A549 (cell line): Measurements from ENCODE around the gene DPY30. TPM values are rescaled to one million over a fixed set of nuclear protein-coding genes. Genes with fewer than 3 reads are reported as not detected.

Source experiments
- ATAC-seq, 2 experiments: fragments of 200-7000 bp in 1 of 2; fragments of >200 bp in 1 of 2; cut with Nextera tagmentation in 1 of 2; cut with Tn5 transposase in 1 of 2; 3 replicates each; pipeline versions ENCODE4 v1.8.0 to v1.9.1; 2018 to 2020; ENCODE audit warnings: mild to moderate bottlenecking in 1 of 2, moderate library complexity in 1 of 2
- CTCF ChIA-PET: fragments of 300-600 bp; sonication (Branson Sonifier 250); formaldehyde crosslinking; extraction: SDS; loops from one replicate; lab custom pipeline; 2021; ENCODE audit warnings: antibody characterized with exemption, inconsistent platforms; lab: Yijun Ruan, JAX
- POLR2A ChIA-PET: fragments of 350-600 bp; formaldehyde crosslinking; extraction: SDS; loops from one replicate; lab custom pipeline; 2021; ENCODE audit warnings: antibody characterized with exemption, inconsistent platforms; lab: Yijun Ruan, JAX
- DNase-seq, 2 experiments: peaks; one replicate each; pipeline versions ENCODE4 v3.0.0 to v3.0.0-alpha.2; 2011 to 2016; ENCODE audit warnings: low read depth in 1 of 2, low spot score in 1 of 2
- FAIRE-seq: peaks from 2 replicates; lab custom pipeline; 2011; peaks lifted over from hg19 to GRCh38; lab: Jason Lieb, UNC
- H3K27ac ChIP-seq, 2 experiments: fragments of >200 bp; sonication (Bioruptor Twin); formaldehyde crosslinking; 3 replicates each; pipeline ENCODE4 v1.5.1; 2016 to 2017
- H3K4me1 ChIP-seq: fragments of >200 bp; sonication (Bioruptor Twin); formaldehyde crosslinking; 3 replicates; pipeline ENCODE4 v1.6.1; 2016
- H3K4me2 ChIP-seq: fragments of >200 bp; sonication (Bioruptor Twin); formaldehyde crosslinking; 3 replicates; pipeline ENCODE4 v1.6.1; 2016
- H3K4me3 ChIP-seq: fragments of >200 bp; sonication (Bioruptor Twin); formaldehyde crosslinking; 3 replicates; pipeline ENCODE4 v1.5.1; 2016
- H3K9me3 ChIP-seq: fragments of >200 bp; sonication (Bioruptor Twin); formaldehyde crosslinking; 3 replicates; pipeline ENCODE4 v1.6.1; 2016
- BCL3 ChIP-seq: fragments of >200 bp; sonication (Bioruptor Twin); formaldehyde crosslinking; IDR thresholded peaks from 3 replicates; pipeline ENCODE4 v1.6.1; 2016
- CBX2 ChIP-seq: fragments of 200-600 bp; sonication (generic); IDR thresholded peaks from 2 replicates; pipeline ENCODE4 v1.6.1; 2016; ENCODE audit warnings: low read depth, mild to moderate bottlenecking, borderline replicate concordance
- CHD4 ChIP-seq: fragments of 200-600 bp; sonication (generic); IDR thresholded peaks from 2 replicates; pipeline ENCODE4 v1.6.1; 2016; ENCODE audit warnings: antibody characterized with exemption, mild to moderate bottlenecking, borderline replicate concordance
- EHMT2 ChIP-seq: fragments of 200-600 bp; sonication (generic); IDR thresholded peaks from 2 replicates; pipeline ENCODE4 v1.6.1; 2016; ENCODE audit warnings: antibody characterized with exemption, low read depth, mild to moderate bottlenecking, moderate library complexity
- ELK1 ChIP-seq: fragments of 150-350 bp; IDR thresholded peaks from 2 replicates; pipeline ENCODE4 v1.6.1; 2014; ENCODE audit warnings: low read depth, mild to moderate bottlenecking, low read length
- EP300 ChIP-seq, 2 experiments: fragments of >200 bp; sonication (Bioruptor Twin); formaldehyde crosslinking; IDR thresholded peaks; 2 replicates in 1 of 2; 3 replicates in 1 of 2; pipeline ENCODE4 v1.6.1; 2016 to 2017
- FOSB ChIP-seq: fragments of 250-450 bp; sonication (Bioruptor Pico); IDR thresholded peaks from 2 replicates; pipeline ENCODE4 v1.5.0; 2020; ENCODE audit warnings: mild to moderate bottlenecking, moderate library complexity
- GATA3 ChIP-seq: IDR thresholded peaks from 2 replicates; pipeline ENCODE4 v1.6.1; 2012; ENCODE audit warnings: borderline replicate concordance
- HOXA7 ChIP-seq: fragments of 250-450 bp; sonication (Bioruptor Pico); IDR thresholded peaks from 2 replicates; pipeline ENCODE4 v1.5.0; 2020; ENCODE audit warnings: mild to moderate bottlenecking, moderate library complexity
- JUN ChIP-seq, 2 experiments: fragments of >200 bp; sonication (Bioruptor Twin); formaldehyde crosslinking; IDR thresholded peaks; 2 replicates in 1 of 2; 3 replicates in 1 of 2; pipeline ENCODE4 v1.6.1; 2016 to 2017
- JUNB ChIP-seq: fragments of >200 bp; sonication (Bioruptor Twin); formaldehyde crosslinking; IDR thresholded peaks from 2 replicates; pipeline ENCODE4 v1.6.1; 2016
- MAFK ChIP-seq: fragments of 450-650 bp; IDR thresholded peaks from 2 replicates; pipeline ENCODE4 v1.6.1; 2014; ENCODE audit not compliant: partially characterized antibody
- MAZ ChIP-seq: fragments of 150-350 bp; IDR thresholded peaks from 2 replicates; pipeline ENCODE4 v1.6.1; 2014; ENCODE audit warnings: antibody characterized with exemption, low read depth, low read length, borderline replicate concordance
- NFE2L2 ChIP-seq: fragments of 150-350 bp; conservative IDR thresholded peaks from 2 replicates; pipeline ENCODE4 v1.6.1; 2014; ENCODE audit warnings: low read length
- PHF8 ChIP-seq: fragments of 200-600 bp; sonication (generic); IDR thresholded peaks from 2 replicates; pipeline ENCODE4 v1.6.1; 2016; ENCODE audit warnings: low read depth, mild to moderate bottlenecking, antibody characterized with exemption, moderate library complexity, borderline replicate concordance
- RFX5 ChIP-seq: fragments of 450-650 bp; IDR thresholded peaks from 2 replicates; pipeline ENCODE4 v1.7.1; 2014; ENCODE audit warnings: antibody characterized with exemption, mild to moderate bottlenecking, moderate library complexity
- SMC3 ChIP-seq: fragments of >200 bp; sonication (Bioruptor Twin); formaldehyde crosslinking; IDR thresholded peaks from 3 replicates; pipeline ENCODE4 v1.6.1; 2018; ENCODE audit warnings: inconsistent platforms
- SREBF2 ChIP-seq: fragments of 450-650 bp; IDR thresholded peaks from 2 replicates; pipeline ENCODE4 v1.6.1; 2014; ENCODE audit warnings: mild to moderate bottlenecking, moderate library complexity
- TFCP2L1 ChIP-seq: fragments of 250-450 bp; sonication (Bioruptor Pico); IDR thresholded peaks from 2 replicates; pipeline ENCODE4 v1.5.0; 2021; ENCODE audit warnings: mild to moderate bottlenecking
- TP53 ChIP-seq: fragments of 250-450 bp; sonication (Bioruptor Pico); IDR thresholded peaks from 2 replicates; pipeline ENCODE4 v1.5.0; 2021; ENCODE audit warnings: mild to moderate bottlenecking, moderate library complexity
- ZNF302 ChIP-seq: fragments of 250-450 bp; sonication (Bioruptor Pico); IDR thresholded peaks from 2 replicates; pipeline ENCODE4 v1.9.0; 2021; ENCODE audit warnings: inconsistent platforms, mild to moderate bottlenecking, moderate library complexity
- WGBS: methylation state at CpG from one replicate; pipeline ENCODE4 v1.1.6; 2017; ENCODE audit errors: missing lambda C conversion rate; 5-methylcytosine and 5-hydroxymethylcytosine counted together
- polyA plus RNA-seq, 4 experiments: library from polyadenylated mRNA; depleted of rRNA in 3 of 4; stranded (reverse); fragments of >200 nt; fragmentation: RNase III in 1 of 4; extraction: RNeasy Plus Mini Kit Qiagen cat#74134 plus additional on column Dnase treatment in 1 of 4; gene quantifications; 2 replicates in 3 of 4; 3 replicates in 1 of 4; pipeline ENCODE4 v1.2.3, GENCODE V29; 2011 to 2017
- TF ChIP-seq, protein P1 (sequence below): fragments of >200 bp; sonication (Bioruptor Twin); formaldehyde crosslinking; IDR thresholded peaks from 2 replicates; pipeline ENCODE4 v1.6.1; 2016

The DPY30 gene
- polyA plus RNA-seq, 2 of the 4 experiments (the other 2 are of a cell fraction): 153 to 239 TPM

GRCh38 chr2:31986906-31987305 lies 52.7 kb downstream of the DPY30 start:
- FAIRE-seq: no peak
- POLR2A ChIA-PET: interaction anchor here (0.7 kb wide), 1 partner anchor 179 kb away, joined by 3 read pairs; the partner anchor contains the start of gene SLC30A6
- WGBS: 75% methylated on average over 3 of the region's 3 CpGs
- H3K9me3 ChIP-seq: no peaks in the 10 kb centered on the region
- peaks cover 36% of the 10 kb centered on the region for H3K4me1 ChIP-seq
- peak; percentile 48 to 52; a peak in 3 of 6 replicates for ATAC-seq
- no peak for TF ChIP-seq BCL3
- no peak for TF ChIP-seq NFE2L2
- no peak for TF ChIP-seq PHF8
- no peak for TF ChIP-seq JUNB
- no peak for TF ChIP-seq GATA3
- TF ChIP-seq SREBF2: no peak
- no peak for TF ChIP-seq CBX2
- no peak for TF ChIP-seq RFX5
- TF ChIP-seq SMC3: no peak
- no peak for TF ChIP-seq TP53
- no peak for TF ChIP-seq MAFK
- no peak for TF ChIP-seq ZNF302 (CRISPR knock-in tag)
- TF ChIP-seq ELK1: no peak
- TF ChIP-seq, all 56 proteins: peak for 0
- H3K4me3 ChIP-seq: no peak overlapping the region
- no peak for DNase-seq
- CTCF ChIA-PET: interaction anchor here (1.0 kb wide), 1 partner anchor 18 kb away, joined by 3 read pairs; no protein-coding TSS in a partner anchor
- H3K4me2 ChIP-seq: peak overlapping the region; percentile 23; the same call in 2 of the 3 replicates
- H3K27ac ChIP-seq: no peak overlapping the region

- H3K9me3 ChIP-seq: no peaks in the 10 kb centered on the region
- H3K4me2 ChIP-seq: no peak overlapping the region
- WGBS: 82% methylated on average over 5 of the region's 5 CpGs
- ATAC-seq: no peak
- DNase-seq: no peak
- H3K4me3 ChIP-seq: no peak overlapping the region
- ChIA-PET POLR2A (no interaction called here), CTCF (no interaction called here)
- H3K4me1 ChIP-seq: peaks cover 46% of the 10 kb centered on the region
- TF ChIP-seq CHD4: no peak; the same call in 1 of the 2 replicates
- no peak for TF ChIP-seq BCL3
- TF ChIP-seq, protein P1, sequence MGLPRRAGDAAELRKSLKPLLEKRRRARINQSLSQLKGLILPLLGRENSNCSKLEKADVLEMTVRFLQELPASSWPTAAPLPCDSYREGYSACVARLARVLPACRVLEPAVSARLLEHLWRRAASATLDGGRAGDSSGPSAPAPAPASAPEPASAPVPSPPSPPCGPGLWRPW: no peak
- no peak for TF ChIP-seq EP300 (IDR thresholded peaks at IDR 0.05)
- no peak for TF ChIP-seq EHMT2
- no peak for TF ChIP-seq HOXA7 (CRISPR knock-in tag)
- no peak for TF ChIP-seq TFCP2L1 (CRISPR knock-in tag)
- no peak for TF ChIP-seq RFX5
- TF ChIP-seq NFE2L2: no peak
- TF ChIP-seq JUN (IDR thresholded peaks at IDR 0.05): no peak
- TF ChIP-seq MAZ: no peak
- TF ChIP-seq FOSB (CRISPR knock-in tag): no peak
- no peak overlapping the region for H3K27ac ChIP-seq
- FAIRE-seq: no peak
These were observed 55.7 kb downstream of the DPY30 start for GRCh38 chr2:31983762-31984467.
